Skin epidermis (tissue), 12 donors: ENCODE results near the gene CAPS2.

Experiments
- H3K27ac ChIP-seq, 21 experiments: fragments of 200-600 bp; sonication (generic) in 11 of 21; one replicate each; pipeline ENCODE4 v1.5.0; 2020; ENCODE audit warnings: mild to moderate bottlenecking in 3 of 21, inconsistent platforms in 2 of 21, moderate library complexity in 2 of 21
- H3K4me3 ChIP-seq, 7 experiments: fragments of 200-600 bp; sonication (generic) in 2 of 7; one replicate each; pipeline ENCODE4 v1.5.0; 2020; ENCODE audit warnings: inconsistent platforms in 2 of 7, mild to moderate bottlenecking in 2 of 7, moderate library complexity in 1 of 7

Gene CAPS2

GRCh38 chr12:75308279-75308678, 21.8 kb downstream of the CAPS2 start:
- Histone ChIP-seq H3K4me3 (no peak overlapping the region), H3K27ac (no peak overlapping the region)

GRCh38 chr12:75305412-75306332, 24.5 kb downstream of the CAPS2 start:
- Histone ChIP-seq H3K27ac (no peak overlapping the region), H3K4me3 (no peak overlapping the region)

GRCh38 chr12:75302781-75303180, 27.3 kb downstream of the CAPS2 start:
- Histone ChIP-seq H3K4me3 (no peak overlapping the region), H3K27ac (no peak overlapping the region)

DNA sequence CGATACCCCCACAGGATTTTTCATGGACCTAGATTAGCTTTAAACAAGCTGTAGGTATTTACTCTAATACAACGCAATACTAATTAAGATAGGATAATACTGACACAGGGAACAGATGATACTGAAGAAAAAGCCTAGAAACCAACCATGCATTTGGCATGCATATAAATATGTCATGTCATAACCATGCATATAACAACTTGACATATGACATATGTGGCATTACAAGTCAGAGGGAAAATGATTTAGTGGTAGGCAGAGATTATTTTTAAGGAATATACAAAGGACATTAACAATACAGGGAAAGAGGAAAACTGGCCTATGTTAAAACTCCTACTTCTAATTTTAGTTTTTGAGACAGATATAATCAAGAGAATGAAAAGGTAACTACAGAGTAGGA, 27.9 kb downstream of the CAPS2 start:
- Histone ChIP-seq H3K4me3 (no peak overlapping the region), H3K27ac (no peak overlapping the region)

DNA sequence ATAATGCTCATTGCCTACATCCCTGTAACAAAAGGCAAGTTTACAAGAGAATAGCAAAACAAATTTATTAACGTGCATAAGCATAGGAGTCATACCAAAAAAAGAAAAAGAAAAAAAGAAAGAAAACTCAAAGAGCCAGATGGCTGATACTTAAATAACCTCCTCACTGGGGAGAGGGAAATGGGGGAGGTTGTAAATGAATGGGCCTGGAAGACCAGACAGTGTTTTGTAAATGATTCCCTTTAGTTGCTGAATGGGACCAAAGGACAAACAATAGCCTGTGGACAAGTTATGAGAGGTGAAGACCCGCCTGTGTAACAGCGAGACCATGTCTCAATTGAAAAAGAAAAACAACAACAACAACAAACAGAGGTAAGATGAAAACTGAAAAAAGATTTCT, 35.3 kb downstream of the CAPS2 start:
- H3K4me3 ChIP-seq: no peak overlapping the region
- no peak overlapping the region for H3K27ac ChIP-seq

DNA sequence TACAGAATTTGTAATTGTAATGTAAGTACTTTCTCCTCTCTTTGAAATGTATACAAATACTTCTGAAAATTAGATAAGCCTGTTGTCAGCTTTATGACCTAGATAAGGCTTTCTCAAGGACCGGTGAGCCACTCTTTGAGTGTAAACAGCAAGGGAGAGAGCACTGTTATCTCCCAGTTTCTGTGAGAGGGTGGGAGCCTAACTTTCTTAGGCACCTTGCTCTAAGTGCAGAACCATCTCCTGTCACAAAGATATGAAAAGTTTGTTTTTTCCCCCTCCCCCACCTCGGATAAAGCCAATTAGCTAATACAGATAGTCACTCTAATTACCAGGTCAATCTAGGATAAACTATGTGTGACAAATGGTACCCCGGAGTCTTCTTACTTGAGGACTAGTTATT, 35.8 kb downstream of the CAPS2 start:
- Histone ChIP-seq H3K4me3 (no peak overlapping the region), H3K27ac (no peak overlapping the region)

GRCh38 chr12:75291014-75291413, 39.1 kb downstream of the CAPS2 start:
- Histone ChIP-seq H3K27ac (no peak overlapping the region), H3K4me3 (no peak overlapping the region)

GRCh38 chr12:75289753-75290152, 40.4 kb downstream of the CAPS2 start:
- Histone ChIP-seq H3K4me3 (no peak overlapping the region), H3K27ac (no peak overlapping the region)

GRCh38 chr12:75288860-75289259, 41.3 kb downstream of the CAPS2 start:
- Histone ChIP-seq H3K4me3 (no peak overlapping the region), H3K27ac (no peak overlapping the region)

DNA sequence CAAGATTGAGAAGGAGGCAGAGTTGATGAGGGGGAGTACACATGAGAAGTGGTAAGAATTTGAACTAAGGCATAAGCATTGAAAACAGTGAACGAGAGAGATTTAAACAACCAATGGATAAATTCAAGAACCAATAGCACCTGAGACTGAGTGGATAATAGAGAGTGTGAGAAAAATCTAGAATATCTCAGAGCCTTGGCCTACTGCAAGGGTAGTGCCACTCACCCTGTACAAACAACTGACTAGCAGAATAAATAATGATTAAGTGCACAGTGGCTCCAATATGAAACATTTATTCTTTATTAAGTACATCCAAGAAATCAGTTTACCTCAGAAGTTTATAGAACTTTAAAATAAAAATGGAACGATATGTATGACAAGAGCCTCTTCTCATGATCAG, 54.4 kb downstream of the CAPS2 start:
- H3K4me3 ChIP-seq: no peak overlapping the region
- H3K27ac ChIP-seq: no peak overlapping the region

DNA sequence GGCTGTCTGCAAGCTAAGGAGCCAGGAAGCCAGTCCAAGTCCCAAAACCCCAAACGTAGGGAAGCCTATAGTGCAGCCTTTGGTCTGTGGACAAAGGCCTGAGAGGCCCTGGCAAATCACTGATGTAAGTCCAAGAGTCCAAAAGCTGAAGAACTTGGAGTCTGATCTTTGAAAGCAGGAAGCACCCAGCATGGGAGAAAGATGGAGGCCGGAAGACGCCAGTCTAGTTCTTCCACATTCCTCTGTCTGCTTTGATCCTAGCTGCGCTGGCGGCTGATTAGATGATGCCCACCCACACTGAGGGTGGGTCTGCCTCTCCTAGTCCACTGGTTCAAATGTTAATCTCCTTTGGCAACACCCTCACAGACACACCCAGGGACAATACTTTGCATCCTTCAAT, 58.5 kb downstream of the CAPS2 start:
- no peak overlapping the region for H3K27ac ChIP-seq
- H3K4me3 ChIP-seq: no peak overlapping the region

DNA sequence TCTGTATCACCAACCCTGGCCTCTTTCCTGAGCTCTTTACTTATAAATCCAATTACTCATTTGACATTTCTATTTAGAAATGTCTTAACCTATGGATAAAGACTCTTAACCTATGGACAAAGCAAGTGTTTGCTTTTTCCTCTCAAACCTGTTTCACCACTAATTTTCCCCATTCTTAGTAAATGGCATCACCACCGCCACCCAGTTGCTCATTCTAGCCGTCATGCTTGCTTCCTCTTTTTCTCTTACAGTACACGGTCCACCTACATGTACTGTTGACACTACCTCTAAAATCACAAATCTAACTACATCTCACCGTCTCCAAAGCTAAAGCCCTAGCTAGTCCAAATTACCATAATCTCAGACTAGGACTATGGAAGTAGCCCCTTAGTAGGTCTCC, 60.0 kb downstream of the CAPS2 start:
- Histone ChIP-seq H3K27ac (no peak overlapping the region), H3K4me3 (no peak overlapping the region)

- Histone ChIP-seq H3K27ac (no peak overlapping the region), H3K4me3 (no peak overlapping the region)
Measured at GRCh38 chr12:75269209-75269608, 60.9 kb downstream of the CAPS2 start.

GRCh38 chr12:75260316-75260715, 69.8 kb downstream of the CAPS2 start:
- H3K4me3 ChIP-seq: no peak overlapping the region
- no peak overlapping the region for H3K27ac ChIP-seq

GRCh38 chr12:75259143-75259542, 71.0 kb downstream of the CAPS2 start:
- no peak overlapping the region for H3K27ac ChIP-seq
- H3K4me3 ChIP-seq: no peak overlapping the region

DNA sequence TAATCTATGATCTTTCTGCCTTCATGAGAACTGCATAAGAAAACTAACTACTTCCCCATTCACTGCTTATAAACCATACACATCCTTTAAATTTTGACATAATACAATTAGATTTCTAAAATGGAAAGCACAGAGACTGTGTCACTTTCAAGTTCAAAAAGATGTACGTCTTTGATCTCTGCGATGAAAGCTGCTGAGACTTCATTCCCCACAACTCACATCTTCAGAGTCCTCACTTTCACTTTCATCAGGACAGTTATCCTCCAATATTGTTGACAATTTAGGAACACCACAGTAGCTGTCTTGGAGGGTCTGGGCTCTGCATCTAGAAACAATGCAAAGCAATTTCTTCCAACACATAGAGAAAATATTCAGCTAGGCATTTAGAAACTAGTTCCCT, 72.6 kb downstream of the CAPS2 start:
- Histone ChIP-seq H3K27ac (no peak overlapping the region), H3K4me3 (no peak overlapping the region)

DNA sequence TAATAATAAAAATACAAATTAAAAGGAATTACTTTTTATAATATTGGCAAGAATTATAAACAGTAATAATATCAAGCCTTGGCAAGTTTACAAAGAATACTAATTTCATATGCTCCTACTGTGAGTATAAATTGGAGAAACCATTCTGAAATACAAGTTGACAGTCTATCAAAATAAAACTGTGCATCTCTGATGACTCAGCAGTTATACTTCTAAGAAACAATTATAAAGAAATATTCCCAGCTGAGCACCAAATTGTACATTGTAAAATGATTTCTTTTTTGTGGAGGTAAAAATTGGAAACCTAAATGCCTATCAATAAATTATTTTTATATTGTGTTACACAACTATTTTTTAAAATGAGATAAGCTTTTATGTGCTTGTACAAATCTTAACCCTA, 85.0 kb downstream of the CAPS2 start:
- no peak overlapping the region for H3K27ac ChIP-seq

GRCh38 chr12:75239987-75240386, 90.1 kb downstream of the CAPS2 start:
- Histone ChIP-seq H3K4me3 (no peak overlapping the region), H3K27ac (no peak overlapping the region)

More for the DNA sequence above, 85.0 kb downstream of the CAPS2 start:
- H3K4me3 ChIP-seq: no peak overlapping the region

DNA sequence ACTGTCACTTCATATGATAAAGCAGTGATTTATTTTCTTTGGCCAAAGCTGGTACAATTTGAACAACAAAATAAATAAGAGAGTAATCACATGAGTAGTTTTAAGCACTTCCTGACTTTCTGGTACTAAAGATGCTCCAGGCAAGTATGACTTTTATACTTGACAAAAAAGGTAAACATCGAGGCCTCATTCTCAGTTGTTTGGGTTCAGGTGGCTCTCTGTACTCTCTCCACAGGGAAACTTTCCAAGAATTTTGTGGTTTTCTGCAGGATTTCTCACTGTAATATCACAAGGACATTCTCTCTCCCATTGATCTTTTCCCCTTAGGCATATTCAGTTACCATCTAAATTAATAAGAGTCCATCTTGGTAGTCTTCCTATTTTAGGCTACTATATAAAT, 93.9 kb downstream of the CAPS2 start:
- no peak overlapping the region for H3K27ac ChIP-seq
- no peak overlapping the region for H3K4me3 ChIP-seq

- Histone ChIP-seq H3K27ac (no peak overlapping the region), H3K4me3 (no peak overlapping the region)
Measured at GRCh38 chr12:75227132-75227531, 103.0 kb downstream of the CAPS2 start.
